H9 (cell line): ENCODE results near the gene TMEM271. TPM values are rescaled to one million over a fixed set of nuclear protein-coding genes. Genes with fewer than 3 reads are reported as not detected.

Experiments
- DNase-seq: peaks from one replicate; pipeline ENCODE4 v3.0.0-alpha.2; 2017
- H2AFZ ChIP-seq: one replicate; pipeline ENCODE4 v1.6.1; 2013; ENCODE audit warnings: mild to moderate bottlenecking, low read length, control low read depth, moderate library complexity
- H2AK5ac ChIP-seq: 2 replicates; pipeline ENCODE4 v1.6.1; 2013; ENCODE audit warnings: low read length, control low read depth, mixed read lengths; ENCODE audit not compliant: insufficient read length
- H2BK120ac ChIP-seq: one replicate; pipeline ENCODE4 v1.6.1; 2013; ENCODE audit warnings: low read depth, mild to moderate bottlenecking, low read length, control low read depth, inconsistent platforms; ENCODE audit not compliant: poor library complexity, severe bottlenecking
- H2BK12ac ChIP-seq: 2 replicates; pipeline ENCODE4 v1.6.1; 2013; ENCODE audit warnings: low read length, control low read depth, mixed read lengths, low read depth; ENCODE audit not compliant: insufficient read length
- H2BK15ac ChIP-seq: 2 replicates; pipeline ENCODE4 v1.6.1; 2013; ENCODE audit warnings: low read depth, low read length, control low read depth
- H2BK20ac ChIP-seq: one replicate; pipeline ENCODE4 v1.6.1; 2013; ENCODE audit warnings: low read depth, mild to moderate bottlenecking, low read length, control low read depth, inconsistent platforms; ENCODE audit not compliant: poor library complexity, severe bottlenecking
- H2BK5ac ChIP-seq: 2 replicates; pipeline ENCODE4 v1.6.1; 2013; ENCODE audit warnings: low read length, control low read depth, mixed read lengths; ENCODE audit not compliant: insufficient read length
- H3K14ac ChIP-seq: 2 replicates; pipeline ENCODE4 v1.6.1; 2013; ENCODE audit warnings: low read length, control low read depth; ENCODE audit not compliant: insufficient read depth
- H3K18ac ChIP-seq: 2 replicates; pipeline ENCODE4 v1.6.1; 2013; ENCODE audit warnings: low read depth, mild to moderate bottlenecking, mixed read lengths, low read length, control low read depth; ENCODE audit not compliant: insufficient read length
- H3K23ac ChIP-seq: 2 replicates; pipeline ENCODE4 v1.6.1; 2013; ENCODE audit warnings: low read length, control low read depth, mixed read lengths, low read depth; ENCODE audit not compliant: insufficient read length
- H3K23me2 ChIP-seq: 2 replicates; pipeline ENCODE4 v1.6.1; 2013; ENCODE audit warnings: low read depth, mild to moderate bottlenecking, mixed read lengths, low read length, control low read depth; ENCODE audit not compliant: insufficient read length, poor library complexity, severe bottlenecking
- H3K27ac ChIP-seq: 2 replicates; pipeline ENCODE4 v1.5.1; 2013; ENCODE audit warnings: low read length, control low read depth, mixed read lengths, low read depth; ENCODE audit not compliant: insufficient read length
- H3K27me3 ChIP-seq: 2 replicates; pipeline ENCODE4 v1.6.1; 2013; ENCODE audit warnings: low read length, control low read depth, inconsistent platforms; ENCODE audit not compliant: insufficient read depth
- H3K4ac ChIP-seq: 2 replicates; pipeline ENCODE4 v1.6.1; 2013; ENCODE audit warnings: low read depth, mild to moderate bottlenecking, control low read depth, inconsistent platforms, low read length, moderate library complexity
- H3K4me1 ChIP-seq: 2 replicates; pipeline ENCODE4 v1.6.1; 2013; ENCODE audit warnings: low read length, control low read depth, inconsistent platforms; ENCODE audit not compliant: insufficient read depth
- H3K4me2 ChIP-seq: 2 replicates; pipeline ENCODE4 v1.6.1; 2013; ENCODE audit warnings: low read length, control low read depth, mixed read lengths; ENCODE audit not compliant: insufficient read length, insufficient read depth
- H3K56ac ChIP-seq: 2 replicates; pipeline ENCODE4 v1.6.1; 2013; ENCODE audit warnings: low read depth, mild to moderate bottlenecking, mixed read lengths, low read length, control low read depth; ENCODE audit not compliant: insufficient read length
- H3K79me1 ChIP-seq: 2 replicates; pipeline ENCODE4 v1.6.1; 2013; ENCODE audit warnings: low read depth, mild to moderate bottlenecking, moderate library complexity, low read length, control low read depth, inconsistent platforms; ENCODE audit not compliant: insufficient read depth, poor library complexity, severe bottlenecking
- H3K79me2 ChIP-seq: 2 replicates; pipeline ENCODE4 v1.6.1; 2013; ENCODE audit warnings: low read length, control low read depth, inconsistent platforms; ENCODE audit not compliant: insufficient read depth
- H3K9ac ChIP-seq: 2 replicates; pipeline ENCODE4 v1.6.1; 2013; ENCODE audit warnings: low read length, control low read depth, mixed read lengths; ENCODE audit not compliant: insufficient read length; ENCODE audit errors: extremely low read depth
- H3K9me3 ChIP-seq: one replicate; pipeline ENCODE4 v1.6.1; 2013; ENCODE audit warnings: low read depth, low read length, inconsistent platforms; ENCODE audit not compliant: control insufficient read depth
- H3T11ph ChIP-seq: one replicate; pipeline ENCODE4 v1.6.1; 2013; ENCODE audit warnings: mild to moderate bottlenecking, low read length, control low read depth, inconsistent platforms
- H4K20me1 ChIP-seq: one replicate; pipeline ENCODE4 v1.6.1; 2013; ENCODE audit not compliant: control insufficient read depth, insufficient read length, insufficient read depth
- H4K5ac ChIP-seq: 2 replicates; pipeline ENCODE4 v1.6.1; 2013; ENCODE audit warnings: low read depth, mild to moderate bottlenecking, mixed read lengths, low read length, control low read depth; ENCODE audit not compliant: insufficient read length
- H4K8ac ChIP-seq: replicated peaks from 2 replicates; pipeline ENCODE4 v1.6.1; 2013; ENCODE audit warnings: low read length, control low read depth, mixed read lengths, low read depth; ENCODE audit not compliant: insufficient read length
- H4K91ac ChIP-seq: 2 replicates; pipeline ENCODE4 v1.6.1; 2013; ENCODE audit warnings: low read depth, mild to moderate bottlenecking, moderate library complexity, mixed read lengths, low read length, control low read depth; ENCODE audit not compliant: insufficient read length
- H3K27ac Mint-ChIP-seq, 3 experiments: 2 replicates in 2 of 3; 3 replicates in 1 of 3; pipeline ENCODE4 v1.8.0; 2020 to 2021; ENCODE audit warnings: mixed read lengths in 3 of 3, mild to moderate bottlenecking in 1 of 3, moderate library complexity in 1 of 3
- H3K27me3 Mint-ChIP-seq: 2 replicates; pipeline ENCODE4 v1.8.0; 2021; ENCODE audit warnings: low read depth, mild to moderate bottlenecking, moderate library complexity, mixed read lengths
- H3K36me3 Mint-ChIP-seq, 3 experiments: 2 replicates in 2 of 3; 3 replicates in 1 of 3; pipeline ENCODE4 v1.8.0; 2020 to 2021; ENCODE audit warnings: low read depth in 3 of 3, mixed read lengths in 3 of 3; ENCODE audit not compliant: insufficient read depth in 1 of 3
- H3K4me1 Mint-ChIP-seq, 2 experiments: 2 replicates each; pipeline ENCODE4 v1.8.0; 2020; ENCODE audit warnings: mixed read lengths in 2 of 2
- H3K4me3 Mint-ChIP-seq, 2 experiments: 2 replicates in 1 of 2; 3 replicates in 1 of 2; pipeline ENCODE4 v1.8.0; 2020 to 2021; ENCODE audit warnings: mild to moderate bottlenecking in 2 of 2, mixed read lengths in 2 of 2, moderate library complexity in 1 of 2
- H3K9me3 Mint-ChIP-seq, 2 experiments: 2 replicates in 1 of 2; 3 replicates in 1 of 2; pipeline ENCODE4 v1.8.0; 2020; ENCODE audit warnings: mild to moderate bottlenecking in 2 of 2, mixed read lengths in 2 of 2, moderate library complexity in 1 of 2
- CTCF ChIP-seq: fragments of 200-600 bp; sonication (generic); conservative IDR thresholded peaks from 3 replicates; pipeline ENCODE4 v1.8.0; 2021; ENCODE audit warnings: antibody characterized with exemption, mild to moderate bottlenecking
- WGBS: extraction: QIAGEN DNeasy Blood & Tissue Kit; methylation state at CpG from one replicate; pipeline ENCODE4 v1.1.7; 2013; ENCODE audit warnings: missing lambda C conversion rate, low lambda C conversion rate, mixed read lengths; ENCODE audit not compliant: insufficient read length; ENCODE audit errors: extremely low coverage; 5-methylcytosine and 5-hydroxymethylcytosine counted together
- total RNA-seq: library from RNA; stranded (reverse); gene quantifications from 2 replicates; pipeline ENCODE4 v1.2.1, GENCODE V29; 2021

TMEM271 gene
- total RNA-seq, 1 experiment from 2014 or later, result 0.09 TPM

- Histone ChIP-seq H3K14ac (no peak overlapping the region), H3K4me1 (no peaks in the 10 kb centered on the region), H3K23ac (no peak overlapping the region), H2BK120ac (no peak overlapping the region), H3K23me2 (no peaks in the 10 kb centered on the region), H3K4ac (no peak overlapping the region), H2BK20ac (no peak overlapping the region), H2BK12ac (no peak overlapping the region), H2BK15ac (no peak overlapping the region), H3K9ac (no peak overlapping the region), H3K4me2 (no peak overlapping the region), H2AK5ac (no peak overlapping the region), H3K79me1 (no peaks in the 10 kb centered on the region), H3K18ac (no peak overlapping the region), H3K79me2 (no peaks in the 10 kb centered on the region), H4K91ac (no peak overlapping the region), H4K20me1 (no peaks in the 10 kb centered on the region), H3T11ph (no peak overlapping the region), H3K27ac (no peak overlapping the region), H3K9me3 (no peaks in the 10 kb centered on the region), H2BK5ac (no peak overlapping the region), H4K8ac (no peak overlapping the region), H3K27me3 (no peaks in the 10 kb centered on the region), H3K56ac (no peak overlapping the region), H4K5ac (no peak overlapping the region), H2AFZ (no peak overlapping the region)
- Mint-ChIP-seq H3K9me3 (no peaks in the 10 kb centered on the region), H3K36me3 (peaks cover 32 to 68% (median 59%) of the 10 kb centered on the region in 3 experiments), H3K27ac (no peak overlapping the region), H3K4me1 (no peaks in the 10 kb centered on the region), H3K27me3 (no peaks in the 10 kb centered on the region; the same call in 1 of the 2 replicates), H3K4me3 (no peak overlapping the region)
- no peak for DNase-seq
- TF ChIP-seq CTCF, result no peak
- WGBS, result no CpG with 5 or more reads among the region's 10 CpGs
Measured at GRCh38 chr4:532588-533317, 43.3 kb downstream of the TMEM271 start.
